ENCODE data around the gene PSMA4. TPM values are rescaled to one million over a fixed set of nuclear protein-coding genes. Genes with fewer than 3 reads are reported as not detected.
"Not testable (repeated sequence)": the region's sequence is repeated elsewhere in the genome, so short reads cannot be mapped to it uniquely, and the experiment has no call there.

The PSMA4 gene
- total and polyA plus RNA-seq, 11 donors, result 97.2 to 228 (median 117) TPM

GRCh38 chr15:78536134-78536533, 4.1 kb upstream of the PSMA4 start:
- no peak for DNase-seq
- Histone ChIP-seq H3K9me3 (no peaks in the 10 kb centered on the region), H3K4me1 (peaks cover 0 to 19% (median 4%) of the 10 kb centered on the region in 12 donors), H3K27me3 (no peaks in the 10 kb centered on the region), H3K27ac (no peak overlapping the region), H3K36me3 (peaks cover 0 to 7% (median 0%) of the 10 kb centered on the region in 9 donors), H3K4me3 (no peak overlapping the region)
- TF ChIP-seq POLR2A (IDR thresholded peaks at IDR 0.05) (no peak), CTCF (IDR thresholded peaks at IDR 0.05) (no peak)
- 82 to 89% (median 86%) methylated on average over 1 of the region's 1 CpG for WGBS, 4 donors
- no peak for ATAC-seq
- intact Hi-C loops (cut with DNase I), result no loop called here

GRCh38 chr15:78537266-78537905, 2.9 kb upstream of the PSMA4 start:
- ATAC-seq (peak in 2 of 4 donors; percentile 30 to 35), DNase-seq (no peak)
- intact Hi-C loops (cut with DNase I), result no loop called here
- no peaks in the 10 kb centered on the region for H3K27me3 ChIP-seq
- H3K27ac ChIP-seq, result peak overlapping the region; percentile 12 to 78 (median 48)
- H3K36me3 ChIP-seq, result peaks cover 0 to 13% (median 3%) of the 10 kb centered on the region in 9 donors
- peaks cover 0 to 31% (median 15%) of the 10 kb centered on the region in 12 donors for H3K4me1 ChIP-seq
- no peaks in the 10 kb centered on the region for H3K9me3 ChIP-seq
- 62 to 70% (median 65%) methylated on average over 5 of the region's 5 CpGs for WGBS, 4 donors
- TF ChIP-seq POLR2A (IDR thresholded peaks at IDR 0.05) (no peak), CTCF (IDR thresholded peaks at IDR 0.05) (no peak)
- no peak overlapping the region for H3K4me3 ChIP-seq

GRCh38 chr15:78538358-78538757, 1.9 kb upstream of the PSMA4 start:
- WGBS, 4 donors, result 59 to 73% (median 67%) methylated on average over 1 of the region's 1 CpG
- Histone ChIP-seq H3K9me3 (no peaks in the 10 kb centered on the region), H3K27ac (peak overlapping the region in 10 of 12 donors; percentile 12 to 78 (median 48)), H3K4me1 (peaks cover 0 to 40% (median 21%) of the 10 kb centered on the region in 12 donors), H3K27me3 (no peaks in the 10 kb centered on the region), H3K4me3 (no peak overlapping the region), H3K36me3 (peaks cover 0 to 19% (median 13%) of the 10 kb centered on the region in 9 donors)
- ATAC-seq (no peak), DNase-seq (no peak)
- intact Hi-C loops (cut with DNase I), result no loop called here
- TF ChIP-seq POLR2A (IDR thresholded peaks at IDR 0.05) (no peak), CTCF (IDR thresholded peaks at IDR 0.05) (no peak)

- not testable (repeated sequence) for DNase-seq, ATAC-seq
Observed at GRCh38 chr15:78539464-78540140, 642 bp upstream of the PSMA4 start.

More at GRCh38 chr15:78539464-78540140, 642 bp upstream of the PSMA4 start:
- WGBS, 4 donors, result 79 to 84% (median 83%) methylated on average over 18 of the region's 18 CpGs
- intact Hi-C loops (cut with DNase I), result loop anchor here in 1 of 10 donors (1.0 kb wide), 1 partner anchor 32 kb away; the partner anchor contains the start of gene HYKK
- H3K4me3 ChIP-seq, result peak overlapping the region; percentile 61 to 95 (median 83)
- H3K9me3 ChIP-seq, H3K27me3 ChIP-seq: not testable (repeated sequence)
- peak overlapping the region; percentile 87 to 99 (median 98) for H3K27ac ChIP-seq
- peaks cover 0 to 40% (median 21%) of the 10 kb centered on the region in 12 donors for H3K4me1 ChIP-seq
- peaks cover 0 to 29% (median 25%) of the 10 kb centered on the region in 9 donors for H3K36me3 ChIP-seq

Measured in heart left ventricle (tissue), 16 donors.